ENCODE measurements around the gene PEX11B. TPM values are rescaled to one million over a fixed set of nuclear protein-coding genes. Genes with fewer than 3 reads are reported as not detected.

The PEX11B gene
- total RNA-seq, 2 experiments from 2014 or later, result 25.8 to 26.3 TPM

DNA sequence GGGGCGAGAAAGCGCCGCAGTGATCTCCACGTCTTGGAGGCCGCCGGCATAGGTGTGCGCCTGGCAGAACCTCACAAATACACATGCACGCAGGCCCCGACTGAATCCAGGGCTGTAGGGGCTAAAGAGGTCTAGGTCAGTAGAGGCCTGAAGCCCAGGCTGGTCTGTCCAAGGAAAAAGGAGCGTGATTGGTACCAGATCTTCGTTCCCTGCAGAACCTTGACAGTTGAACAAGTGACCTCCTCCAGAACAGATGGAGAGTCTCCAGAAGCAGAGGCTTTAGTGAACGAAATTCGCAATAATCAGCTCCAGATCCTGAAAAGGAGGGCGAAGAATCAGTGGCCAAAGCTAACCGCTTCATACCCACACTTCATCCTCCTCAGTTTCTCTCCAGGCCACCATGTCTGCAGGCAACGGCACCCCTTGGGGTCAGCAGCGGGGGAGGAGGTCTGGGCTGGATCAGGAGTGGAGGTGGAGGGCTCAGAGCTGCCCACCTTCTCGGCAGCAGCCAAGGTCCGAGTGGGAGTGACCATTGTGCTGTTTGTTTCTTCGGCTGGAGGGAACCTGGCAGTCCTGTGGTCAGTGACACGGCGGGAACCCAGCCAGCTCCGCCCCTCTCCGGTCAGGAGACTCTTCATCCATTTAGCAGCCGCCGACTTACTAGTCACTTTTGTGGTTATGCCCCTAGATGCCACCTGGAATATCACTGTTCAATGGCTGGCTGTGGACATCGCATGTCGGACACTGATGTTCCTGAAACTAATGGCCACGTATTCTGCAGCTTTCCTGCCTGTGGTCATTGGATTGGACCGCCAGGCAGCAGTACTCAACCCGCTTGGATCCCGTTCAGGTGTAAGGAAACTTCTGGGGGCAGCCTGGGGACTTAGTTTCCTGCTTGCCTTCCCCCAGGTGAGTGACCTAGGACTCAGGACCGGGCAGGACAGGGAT lies 749 bp upstream of the PEX11B start:
- H3K9me3 Mint-ChIP-seq, result no peaks in the 10 kb centered on the region
- ATAC-seq (peak; percentile 4), DNase-seq (peak; percentile 49)
- CTCF ChIA-PET, result interaction anchor here (0.7 to 1.8 kb wide), 7 partner anchors 8 to 73 kb away, joined by 3 to 7 read pairs (median 3); partner anchors contain the start of genes ANKRD34A, ITGA10, POLR3GL and RBM8A
- peak overlapping the region; percentile 96 for H3K4me3 Mint-ChIP-seq
- peak overlapping the region; percentile 97 for H3K27ac Mint-ChIP-seq
- peaks cover 39% of the 10 kb centered on the region for H3K36me3 Mint-ChIP-seq (ENCODE audit: low read depth)
- POLR2A ChIA-PET, result interaction anchor here (0.6 to 4.3 kb wide), 30 partner anchors 8 to 638 kb away, joined by 3 to 34 read pairs (median 4); partner anchors contain the start of genes ANKRD34A, ITGA10, LIX1L and NUDT17
- intact Hi-C loops (cut with micrococcal nuclease), result loop anchor here (10.0 kb wide), 1 partner anchor 74 kb away; the partner anchor contains the start of gene NUDT17
- TF ChIP-seq, protein P1, sequence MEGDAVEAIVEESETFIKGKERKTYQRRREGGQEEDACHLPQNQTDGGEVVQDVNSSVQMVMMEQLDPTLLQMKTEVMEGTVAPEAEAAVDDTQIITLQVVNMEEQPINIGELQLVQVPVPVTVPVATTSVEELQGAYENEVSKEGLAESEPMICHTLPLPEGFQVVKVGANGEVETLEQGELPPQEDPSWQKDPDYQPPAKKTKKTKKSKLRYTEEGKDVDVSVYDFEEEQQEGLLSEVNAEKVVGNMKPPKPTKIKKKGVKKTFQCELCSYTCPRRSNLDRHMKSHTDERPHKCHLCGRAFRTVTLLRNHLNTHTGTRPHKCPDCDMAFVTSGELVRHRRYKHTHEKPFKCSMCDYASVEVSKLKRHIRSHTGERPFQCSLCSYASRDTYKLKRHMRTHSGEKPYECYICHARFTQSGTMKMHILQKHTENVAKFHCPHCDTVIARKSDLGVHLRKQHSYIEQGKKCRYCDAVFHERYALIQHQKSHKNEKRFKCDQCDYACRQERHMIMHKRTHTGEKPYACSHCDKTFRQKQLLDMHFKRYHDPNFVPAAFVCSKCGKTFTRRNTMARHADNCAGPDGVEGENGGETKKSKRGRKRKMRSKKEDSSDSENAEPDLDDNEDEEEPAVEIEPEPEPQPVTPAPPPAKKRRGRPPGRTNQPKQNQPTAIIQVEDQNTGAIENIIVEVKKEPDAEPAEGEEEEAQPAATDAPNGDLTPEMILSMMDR (IDR thresholded peaks at IDR 0.05), result no peak
- H3K4me1 Mint-ChIP-seq (ENCODE audit: low read depth), result peaks cover 52% of the 10 kb centered on the region
- no peaks in the 10 kb centered on the region for H3K27me3 Mint-ChIP-seq

DNA sequence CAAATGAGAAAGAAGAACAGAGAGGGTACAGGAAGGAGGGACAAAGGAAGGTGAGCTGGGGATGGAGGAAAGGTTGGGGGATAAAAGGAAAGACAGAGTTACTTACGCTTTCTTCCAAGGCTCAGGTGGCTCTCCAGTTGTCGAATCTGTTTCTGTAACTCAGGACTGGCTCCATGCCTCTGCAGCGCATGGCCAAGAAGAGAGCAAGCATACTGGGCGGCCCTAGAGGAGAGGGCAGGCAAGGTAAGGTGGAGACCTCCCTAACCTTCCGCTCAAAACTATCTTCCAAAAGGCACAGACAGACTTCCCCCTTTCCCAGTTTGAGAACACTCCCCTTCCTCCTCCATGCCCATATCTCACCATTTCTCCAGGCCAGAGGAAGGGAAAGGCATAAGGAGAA lies 922 bp downstream of the PEX11B start:
- Mint-ChIP-seq H3K9me3 (no peaks in the 10 kb centered on the region), H3K36me3 (ENCODE audit: low read depth) (peaks cover 40% of the 10 kb centered on the region), H3K27me3 (no peaks in the 10 kb centered on the region), H3K4me3 (peak overlapping the region; percentile 96), H3K27ac (peak overlapping the region; percentile 97), H3K4me1 (ENCODE audit: low read depth) (peaks cover 49% of the 10 kb centered on the region)
- POLR2A ChIA-PET, result interaction anchor here (1.2 to 4.3 kb wide), 7 partner anchors 10 to 79 kb away, joined by 3 to 34 read pairs (median 7); partner anchors contain the start of genes ANKRD34A, POLR3GL, RBM8A and TXNIP
- ATAC-seq (no peak), DNase-seq (no peak)
- intact Hi-C loops (cut with micrococcal nuclease), result loop anchor here (10.0 kb wide), 1 partner anchor 73 kb away; the partner anchor contains the start of gene NUDT17
- CTCF ChIA-PET, result interaction anchor here (1.1 to 2.1 kb wide), 6 partner anchors 10 to 73 kb away, joined by 3 to 6 read pairs (median 4); partner anchors contain the start of genes ANKRD34A, POLR3GL and RBM8A
- TF ChIP-seq, protein P1 (IDR thresholded peaks at IDR 0.05), result no peak

DNA sequence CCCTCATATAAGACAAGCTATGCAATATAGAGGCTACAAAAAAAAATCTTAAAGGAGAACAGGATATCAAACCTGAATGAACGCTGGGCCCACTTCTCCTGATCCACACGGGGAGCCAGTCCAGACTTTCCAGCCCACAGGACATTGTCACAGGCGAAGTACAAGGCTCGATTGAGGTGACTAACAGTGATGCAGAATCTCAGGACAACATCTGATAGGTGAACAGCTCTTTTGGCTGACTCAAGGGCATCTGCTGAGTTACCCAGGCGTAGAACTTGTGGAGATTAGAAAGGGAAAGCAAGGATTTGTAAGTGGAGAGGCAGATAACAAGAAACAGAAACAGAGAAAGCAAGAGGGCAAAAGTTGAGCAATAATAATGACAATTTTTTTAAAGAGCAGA lies 1.8 kb downstream of the PEX11B start:
- intact Hi-C loops (cut with micrococcal nuclease), result loop anchor here (10.0 kb wide), 1 partner anchor 72 kb away; the partner anchor contains the start of gene NUDT17
- peaks cover 40% of the 10 kb centered on the region for H3K36me3 Mint-ChIP-seq (ENCODE audit: low read depth)
- H3K9me3 Mint-ChIP-seq, result no peaks in the 10 kb centered on the region

DNA sequence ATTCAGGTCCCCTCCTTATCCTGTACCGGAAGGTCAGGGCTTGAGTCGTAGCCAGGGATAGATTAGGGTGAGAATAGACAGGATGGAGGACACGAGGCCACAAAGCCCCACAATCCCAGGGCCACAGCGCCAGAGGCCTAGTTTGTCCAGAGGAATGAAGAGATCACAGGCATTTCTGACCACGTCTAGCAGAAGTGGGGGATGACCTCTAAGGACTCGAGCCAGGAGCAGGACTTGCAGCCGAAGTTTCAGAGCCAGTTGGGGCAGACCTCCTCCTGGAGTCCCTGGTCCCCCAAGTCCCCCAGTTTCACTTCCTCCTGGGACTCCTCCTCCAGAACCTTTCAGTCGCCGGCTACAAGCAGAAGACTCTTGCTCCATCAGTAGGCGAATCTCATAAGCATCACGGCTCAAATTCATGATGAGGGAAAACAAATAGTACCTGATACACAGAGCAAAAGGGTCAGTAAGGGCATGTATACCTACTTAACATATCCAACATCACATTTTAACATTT lies 6.3 kb downstream of the PEX11B start:
- Mint-ChIP-seq H3K27me3 (no peaks in the 10 kb centered on the region), H3K9me3 (no peaks in the 10 kb centered on the region), H3K36me3 (ENCODE audit: low read depth) (peaks cover 30% of the 10 kb centered on the region), H3K4me1 (ENCODE audit: low read depth) (peaks cover 23% of the 10 kb centered on the region), H3K4me3 (no peak overlapping the region), H3K27ac (peak overlapping the region; percentile 31)
- ChIA-PET POLR2A (interaction anchor here (0.7 to 2.4 kb wide), 3 partner anchors 11 to 53 kb away, joined by 3 to 8 read pairs (median 7); partner anchors contain the start of gene PIAS3), CTCF (interaction anchor here (1.8 to 5.5 kb wide), 2 partner anchors 20 to 29 kb away, joined by 15 to 32 read pairs; partner anchors contain the start of gene ANKRD35)
- ATAC-seq (no peak), DNase-seq (no peak)
- TF ChIP-seq, protein P1 (IDR thresholded peaks at IDR 0.05), result no peak
- intact Hi-C loops (cut with micrococcal nuclease), result loop anchor here (5.0 to 10.0 kb wide), 2 partner anchors 67 to 95 kb away; partner anchors contain the start of gene NUDT17

More for the DNA sequence above, 1.8 kb downstream of the PEX11B start:
- peak overlapping the region; percentile 96 for H3K4me3 Mint-ChIP-seq
- TF ChIP-seq, protein P1 (IDR thresholded peaks at IDR 0.05), result no peak
- H3K27me3 Mint-ChIP-seq, result no peaks in the 10 kb centered on the region
- peak overlapping the region; percentile 47 for H3K27ac Mint-ChIP-seq
- ChIA-PET CTCF (interaction anchor here (1.8 to 3.0 kb wide), 6 partner anchors 11 to 72 kb away, joined by 4 to 11 read pairs (median 6); partner anchors contain the start of genes ANKRD34A, NUDT17, PIAS3 and POLR3GL), POLR2A (interaction anchor here (0.6 to 4.3 kb wide), 7 partner anchors 10 to 120 kb away, joined by 3 to 34 read pairs (median 3); partner anchors contain the start of genes ANKRD34A, POLR3GL and RBM8A)
- DNase-seq (no peak), ATAC-seq (no peak)
- peaks cover 44% of the 10 kb centered on the region for H3K4me1 Mint-ChIP-seq (ENCODE audit: low read depth)

Measured in activated CD8-positive, alpha-beta T cell treated with anti-CD3 and anti-CD28 coated beads for 36 hours (primary cell).